Stimulated activated CD8-positive, alpha-beta memory T cell treated with anti-CD3 and anti-CD28 coated beads, Interleukin-15, amount 100 ng/mL, for 4 hours (primary cell): ENCODE data around the gene UBE2E1.
"Not testable (repeated sequence)": the region's sequence is repeated elsewhere in the genome, so short reads cannot be mapped to it uniquely, and the experiment has no call there.

Source experiments
- DNase-seq, 2 donors: peaks; one replicate each; pipeline ENCODE4 v3.0.0-alpha.2; 2020; ENCODE audit warnings: low read depth in 2 of 2

Gene UBE2E1

DNA sequence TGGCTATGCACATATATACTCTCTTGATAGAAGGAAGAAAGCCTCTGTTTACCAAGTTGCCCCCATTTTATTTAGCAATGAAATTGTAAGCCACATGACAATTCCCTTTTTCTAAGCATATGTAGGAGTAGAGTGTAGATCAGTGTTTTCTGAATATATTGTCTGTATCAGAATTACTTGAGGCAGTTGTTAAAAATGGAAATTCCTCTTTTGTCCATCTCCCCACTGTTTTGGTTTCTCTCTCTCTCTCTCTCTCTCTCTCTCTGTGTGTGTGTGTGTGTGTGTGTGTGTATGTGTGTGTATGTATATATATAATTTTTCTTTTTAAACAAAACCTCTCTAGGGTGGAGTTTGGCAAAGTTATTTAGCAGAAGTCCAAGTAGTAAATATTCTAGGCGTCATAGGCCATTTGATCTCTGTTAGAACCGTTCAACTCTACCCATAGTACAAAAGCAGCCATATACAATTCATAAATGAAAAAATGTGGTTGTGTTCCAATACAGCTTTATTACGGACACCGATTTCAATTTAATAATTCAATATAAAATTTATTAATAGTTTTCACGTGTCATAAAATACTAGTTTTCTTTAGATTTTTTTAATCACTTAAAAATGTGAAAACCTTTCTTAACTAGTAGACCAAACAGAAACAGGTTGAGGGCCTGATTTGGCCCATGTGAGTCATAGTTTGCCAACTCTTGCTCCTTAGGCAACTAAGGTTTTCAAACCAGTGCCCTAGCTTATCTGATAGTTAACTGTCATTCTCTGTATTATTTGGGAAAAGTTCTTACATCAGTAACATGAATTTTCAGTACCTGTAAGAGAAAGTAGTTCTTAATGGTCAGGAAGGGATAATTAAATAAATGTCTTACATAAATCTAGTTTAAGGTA is 39.8 kb downstream of the UBE2E1 start:
- DNase-seq: no peak

DNA sequence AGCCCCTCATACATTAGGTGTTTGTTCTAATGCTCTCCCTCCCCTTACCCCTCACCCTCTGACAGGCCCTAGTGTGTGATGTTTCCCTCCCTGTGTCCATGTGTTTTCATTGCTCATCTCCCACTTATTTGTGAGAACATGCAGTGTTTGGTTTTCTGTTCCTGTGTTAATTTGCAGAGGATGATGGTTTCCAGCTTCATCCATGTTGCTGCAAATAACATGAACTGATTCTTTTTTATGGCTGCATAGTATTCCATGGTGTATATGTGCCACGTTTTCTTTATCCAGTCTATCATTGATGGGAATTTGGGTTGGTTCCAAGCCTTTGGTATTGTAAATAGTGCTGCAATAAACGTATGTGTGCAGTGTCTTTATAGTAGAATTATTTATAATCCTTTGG is 43.7 kb downstream of the UBE2E1 start:
- DNase-seq: not testable (repeated sequence)

DNA sequence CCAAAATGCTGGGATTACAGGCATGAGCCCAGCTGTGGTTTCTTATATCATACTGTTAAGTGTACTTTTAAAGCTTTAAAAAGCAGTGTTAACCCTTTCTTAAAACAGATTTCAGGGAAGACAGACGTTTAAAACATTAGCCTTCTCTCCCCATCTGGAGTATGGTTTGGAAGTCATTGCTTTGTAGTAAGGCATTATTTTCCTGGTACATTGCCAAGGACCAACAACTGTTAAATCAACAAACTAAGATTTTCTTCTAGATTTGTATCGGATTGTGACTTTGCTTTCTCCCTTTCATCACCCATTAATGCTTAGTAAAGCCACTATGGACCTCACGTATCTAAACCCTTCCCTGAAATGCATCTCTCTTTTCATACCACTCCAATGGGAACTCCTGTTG is 50.5 kb downstream of the UBE2E1 start:
- no peak for DNase-seq

DNA sequence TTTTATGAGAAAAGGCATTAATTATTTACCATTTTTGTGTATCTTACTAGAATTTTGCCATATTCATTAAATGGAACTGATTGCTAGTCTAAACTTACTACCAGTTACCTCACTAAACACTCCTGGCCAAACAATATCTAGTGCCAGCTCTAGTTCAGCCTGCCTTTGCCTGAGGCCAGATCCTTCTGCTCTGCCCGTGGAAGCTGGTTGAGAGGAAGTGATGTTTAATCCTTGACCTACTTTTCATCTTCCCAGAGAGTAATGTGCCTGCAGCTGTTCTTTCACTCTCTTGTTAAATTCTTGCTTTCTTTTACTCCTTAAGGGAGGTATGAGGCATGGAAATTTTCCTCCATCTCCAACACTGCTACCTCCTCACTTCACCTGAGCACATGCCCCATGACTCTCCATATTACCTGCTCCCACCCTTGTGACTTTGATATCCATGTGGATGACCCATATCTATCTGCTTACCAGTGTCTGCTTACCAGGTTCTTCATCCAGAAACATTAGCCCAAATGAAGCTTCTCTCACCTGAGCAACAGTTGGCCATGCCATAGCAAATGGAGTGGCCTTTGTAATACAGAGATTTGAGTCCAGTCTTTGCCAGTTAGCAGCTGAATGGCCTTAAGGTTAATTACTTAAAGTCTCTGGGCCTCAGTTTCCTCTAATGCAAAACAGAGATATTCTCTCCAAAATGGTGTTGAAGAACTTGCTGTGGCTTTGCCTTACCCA is 53.4 kb downstream of the UBE2E1 start:
- no peak for DNase-seq

DNA sequence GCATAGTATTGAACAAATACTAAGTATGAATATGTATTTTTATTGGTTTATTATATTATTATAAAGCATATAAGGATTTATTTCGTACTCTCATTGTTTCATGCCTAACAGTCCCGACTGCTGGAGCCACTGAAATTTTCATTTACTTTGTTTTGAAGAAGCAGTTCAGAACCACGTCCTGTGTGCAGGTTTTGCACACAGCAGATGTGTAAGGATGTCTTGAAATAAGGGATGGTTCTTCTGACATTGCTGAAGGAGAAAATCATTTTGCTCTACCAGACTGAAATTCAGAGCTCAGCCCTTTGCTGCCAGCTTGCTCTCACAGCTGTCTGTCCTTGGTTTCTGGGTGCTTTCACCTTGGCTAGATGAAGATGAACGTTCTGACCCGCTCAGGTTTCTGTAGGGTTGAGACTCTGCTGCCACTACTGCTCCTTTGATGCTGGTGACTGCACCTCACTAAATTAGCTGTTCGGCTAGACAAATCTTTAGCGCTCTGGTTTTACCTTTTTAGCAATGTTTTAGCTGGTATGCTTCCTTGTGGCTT is 54.2 kb downstream of the UBE2E1 start:
- no peak for DNase-seq

DNA sequence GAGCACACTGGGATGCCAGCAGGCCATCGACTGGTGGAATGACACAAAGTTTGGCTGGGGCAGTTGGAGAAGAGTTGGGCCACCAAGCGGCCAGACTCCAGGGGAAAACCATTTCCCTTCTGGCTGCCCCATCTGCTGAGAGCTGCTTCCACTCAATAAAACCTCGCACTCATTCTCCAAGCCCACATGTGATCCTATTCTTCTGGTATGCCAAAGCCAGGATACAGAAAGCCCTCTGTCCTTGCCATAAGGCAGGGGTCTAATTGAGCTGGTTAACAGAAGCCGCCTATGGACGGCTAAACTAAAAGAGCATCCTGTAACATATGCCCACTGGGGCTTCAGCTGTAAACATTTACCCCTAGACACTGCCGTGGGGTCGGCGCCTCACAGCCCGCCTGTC is 55.9 kb downstream of the UBE2E1 start:
- no peak for DNase-seq

DNA sequence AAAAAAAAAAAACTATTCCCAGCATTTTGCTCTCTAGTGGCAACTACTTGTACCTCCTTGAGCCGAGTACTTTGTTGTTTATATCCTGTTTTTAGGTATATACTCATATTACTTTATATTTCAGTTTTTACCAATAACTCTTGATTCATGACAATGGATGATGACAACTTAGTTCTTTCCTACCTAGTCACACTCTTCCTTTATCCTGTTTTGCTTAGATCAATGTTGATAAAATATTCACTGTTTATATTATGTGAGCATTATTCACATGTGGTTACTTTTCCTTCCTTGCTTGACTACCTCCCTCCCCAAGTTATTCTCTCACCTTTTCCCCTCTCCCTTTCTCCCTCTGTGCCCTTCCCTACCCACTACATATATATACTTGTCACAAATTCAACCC is 57.3 kb downstream of the UBE2E1 start:
- DNase-seq: no peak

DNA sequence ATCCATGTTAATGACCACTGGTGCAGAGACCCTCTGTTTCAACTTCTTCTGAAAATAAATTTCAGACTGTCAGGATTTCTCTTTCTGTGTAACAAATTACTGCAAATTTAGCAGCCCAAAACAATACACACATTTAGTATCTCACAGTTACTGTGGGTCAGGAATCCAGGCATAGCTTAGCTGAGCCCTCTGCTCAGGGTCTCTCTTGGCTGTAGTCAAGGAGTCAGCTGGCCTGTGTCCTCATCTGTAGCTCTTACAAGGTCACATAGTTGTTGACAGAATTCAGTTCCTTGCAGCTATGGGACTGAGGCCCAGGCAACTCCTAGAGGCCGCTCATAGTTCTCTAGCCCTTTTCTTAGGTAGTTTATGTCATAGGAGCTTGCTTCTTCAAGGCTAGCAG is 59.2 kb downstream of the UBE2E1 start:
- DNase-seq: no peak

DNA sequence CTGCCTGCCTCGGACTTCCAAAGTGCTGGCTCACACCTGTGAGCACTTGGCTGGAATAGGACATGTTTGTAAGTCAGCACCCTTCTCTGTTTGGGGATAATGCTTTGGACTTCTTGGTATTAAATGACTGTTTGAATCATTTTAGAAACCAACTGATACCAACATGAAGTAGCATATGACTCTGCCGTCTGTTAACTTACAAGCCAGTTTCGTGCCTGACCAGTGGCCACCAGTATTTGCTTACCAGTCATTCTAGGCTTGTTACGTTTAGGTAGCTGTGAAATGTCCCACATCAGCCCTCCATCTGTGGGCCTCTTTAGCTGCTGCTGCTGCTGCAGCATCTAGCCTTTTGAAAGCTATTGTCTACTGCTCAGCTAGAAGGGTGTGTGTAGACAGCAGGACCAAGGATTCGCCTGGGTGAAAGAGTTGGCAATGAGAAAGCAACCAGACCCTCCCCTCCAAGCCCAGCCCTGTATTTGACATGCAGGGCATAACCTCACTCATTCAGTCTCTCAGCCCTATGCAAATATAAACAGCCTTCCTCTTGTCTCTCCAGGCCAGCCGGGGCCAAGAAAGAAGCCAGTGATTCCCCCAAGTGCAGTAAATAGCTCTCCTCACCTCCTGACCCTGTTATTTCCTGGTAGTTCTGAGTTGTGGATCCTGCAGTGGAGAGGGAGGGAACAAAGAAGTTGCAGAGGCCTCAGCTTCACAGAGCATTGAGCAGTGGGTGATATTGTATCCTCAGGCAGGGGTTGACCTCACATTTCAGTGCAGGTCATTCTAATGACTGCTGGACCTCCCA is 60.0 kb downstream of the UBE2E1 start:
- no peak for DNase-seq

DNA sequence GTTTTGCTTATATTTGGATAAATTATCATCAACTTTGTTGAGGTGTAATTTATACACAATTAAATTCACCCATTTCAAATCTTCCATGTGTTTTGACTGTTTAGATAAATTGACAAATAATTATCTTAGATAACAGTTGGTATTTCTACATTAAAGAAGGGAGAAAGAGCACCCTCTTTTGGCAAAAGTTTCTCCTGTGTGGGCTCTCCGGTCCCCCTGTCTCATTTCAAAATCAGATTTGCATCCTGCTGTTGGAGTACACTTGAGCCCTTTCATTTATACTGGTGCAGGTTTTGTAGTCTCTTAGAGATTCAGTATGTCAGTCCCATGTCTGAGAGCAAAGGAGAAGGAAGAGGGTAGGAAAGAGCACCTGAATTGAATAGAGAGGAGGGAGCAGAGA is 61.6 kb downstream of the UBE2E1 start:
- DNase-seq: no peak

DNA sequence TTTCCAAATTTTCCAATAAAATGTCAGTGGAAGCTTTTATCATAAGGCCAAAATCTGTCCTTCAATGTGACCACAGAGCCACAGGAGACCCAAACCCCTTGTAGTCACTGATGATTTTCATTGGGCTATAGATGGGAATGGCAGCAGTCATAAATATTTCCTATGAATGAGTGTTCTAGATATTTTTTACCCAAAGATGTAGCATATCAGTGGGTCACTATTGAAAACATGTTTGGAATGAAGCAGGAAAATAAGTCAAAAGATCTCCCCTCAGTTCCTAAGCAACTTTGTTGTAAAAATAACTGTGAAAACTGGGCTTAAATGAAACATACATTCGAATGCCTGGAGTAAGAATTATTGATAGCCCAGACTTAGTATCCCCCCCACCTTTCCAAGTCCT is 62.1 kb downstream of the UBE2E1 start:
- no peak for DNase-seq

DNA sequence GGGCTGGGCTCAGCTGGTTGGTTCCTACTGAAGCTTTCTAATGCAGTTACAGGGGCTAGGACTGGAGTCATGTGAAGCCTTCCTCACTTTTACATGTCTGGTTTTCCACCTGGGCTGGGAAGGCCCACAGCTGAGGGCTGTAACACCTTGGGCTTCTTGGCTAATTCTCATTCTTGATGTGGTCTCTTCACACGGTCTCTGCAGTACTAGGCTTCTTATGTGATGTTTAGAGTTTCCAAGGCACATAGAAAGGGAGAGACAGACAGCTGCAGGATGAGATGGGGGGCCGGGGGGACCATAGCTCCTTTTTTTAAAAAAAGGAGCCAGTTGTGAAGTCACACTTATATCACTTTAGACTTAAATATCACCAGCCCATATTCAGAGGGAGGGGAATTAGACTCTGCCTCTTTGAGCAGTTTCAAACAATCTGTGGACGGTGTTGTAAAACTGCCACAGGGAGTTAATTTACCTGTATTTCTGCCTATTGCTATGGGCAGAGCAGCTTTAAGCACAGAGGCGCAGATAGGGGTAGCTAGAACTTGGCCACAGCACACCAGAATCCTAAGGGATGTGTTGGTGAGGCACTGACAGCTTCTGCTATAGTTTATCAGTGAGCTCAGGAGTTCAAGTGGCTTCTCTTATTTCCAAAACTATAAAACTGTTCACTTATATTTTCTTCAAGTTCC is 64.4 kb downstream of the UBE2E1 start:
- DNase-seq: no peak

DNA sequence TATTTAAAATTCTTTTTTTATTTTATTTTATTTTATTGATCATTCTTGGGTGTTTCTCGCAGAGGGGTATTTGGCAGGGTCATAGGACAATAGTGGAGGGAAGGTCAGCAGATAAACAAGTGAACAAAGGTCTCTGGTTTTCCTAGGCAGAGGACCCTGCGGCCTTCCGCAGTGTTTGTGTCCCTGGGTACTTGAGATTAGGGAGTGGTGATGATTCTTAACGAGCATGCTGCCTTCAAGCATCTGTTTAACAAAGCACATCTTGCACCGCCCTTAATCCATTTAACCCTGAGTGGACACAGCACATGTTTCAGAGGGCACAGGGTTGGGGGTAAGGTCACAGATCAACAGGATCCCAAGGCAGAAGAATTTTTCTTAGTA is 64.9 kb downstream of the UBE2E1 start:
- not testable (repeated sequence) for DNase-seq

DNA sequence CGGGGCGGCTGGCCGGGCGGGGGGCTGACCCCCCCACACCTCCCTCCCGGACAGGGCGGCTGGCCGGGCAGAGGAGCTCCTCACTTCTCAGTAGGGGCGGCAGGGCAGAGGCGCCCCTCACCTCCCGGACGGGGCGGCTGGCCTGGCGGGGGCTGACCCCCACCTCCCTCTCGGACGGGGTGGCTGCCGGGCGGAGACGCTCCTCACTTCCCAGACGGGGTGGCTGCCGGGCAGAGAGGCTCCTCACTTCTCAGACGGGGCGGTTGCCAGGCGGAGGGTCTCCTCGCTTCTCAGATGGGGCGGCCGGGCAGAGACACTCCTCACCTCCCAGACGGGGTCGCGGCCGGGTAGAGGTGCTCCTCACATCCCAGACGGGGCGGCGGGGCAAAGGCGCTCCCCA is 65.6 kb downstream of the UBE2E1 start:
- not testable (repeated sequence) for DNase-seq

DNA sequence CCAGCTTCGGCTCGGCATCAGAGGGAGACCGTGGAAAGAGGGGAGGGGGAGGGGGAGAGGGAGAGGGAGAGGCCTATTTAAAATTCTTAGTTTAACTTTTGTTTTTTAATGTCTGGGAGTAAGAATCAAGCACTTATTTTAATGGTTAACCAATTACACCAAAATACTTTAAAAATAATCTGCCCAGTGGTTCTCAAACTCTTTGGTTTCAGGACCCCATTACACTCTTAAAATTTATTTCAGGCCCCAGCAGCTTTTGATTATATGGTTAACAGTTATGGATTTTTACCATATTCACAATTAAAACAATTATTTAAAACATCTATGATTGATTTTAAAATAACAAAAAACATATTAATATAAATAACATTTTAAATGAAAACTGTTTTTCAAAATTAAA is 66.6 kb downstream of the UBE2E1 start:
- no peak for DNase-seq

DNA sequence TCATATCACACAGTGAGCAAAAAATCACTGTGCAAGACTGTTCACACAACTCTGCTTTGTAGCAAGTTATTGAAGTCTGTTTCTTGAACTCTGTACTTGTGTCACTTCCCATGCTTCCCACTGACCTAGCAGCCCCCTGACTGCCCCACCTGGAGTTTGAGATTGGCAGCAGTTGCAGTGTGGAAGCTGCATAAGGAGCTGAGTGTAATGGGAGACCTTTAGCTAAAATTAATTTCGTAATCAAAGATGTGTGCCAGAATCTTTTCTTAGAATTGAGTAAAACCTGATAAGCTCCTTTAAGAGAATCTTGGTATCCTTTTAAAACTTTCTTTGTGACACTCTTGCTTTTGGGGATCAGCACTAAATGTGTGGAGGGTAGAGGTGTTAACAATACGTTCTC is 68.2 kb downstream of the UBE2E1 start:
- DNase-seq: no peak

DNA sequence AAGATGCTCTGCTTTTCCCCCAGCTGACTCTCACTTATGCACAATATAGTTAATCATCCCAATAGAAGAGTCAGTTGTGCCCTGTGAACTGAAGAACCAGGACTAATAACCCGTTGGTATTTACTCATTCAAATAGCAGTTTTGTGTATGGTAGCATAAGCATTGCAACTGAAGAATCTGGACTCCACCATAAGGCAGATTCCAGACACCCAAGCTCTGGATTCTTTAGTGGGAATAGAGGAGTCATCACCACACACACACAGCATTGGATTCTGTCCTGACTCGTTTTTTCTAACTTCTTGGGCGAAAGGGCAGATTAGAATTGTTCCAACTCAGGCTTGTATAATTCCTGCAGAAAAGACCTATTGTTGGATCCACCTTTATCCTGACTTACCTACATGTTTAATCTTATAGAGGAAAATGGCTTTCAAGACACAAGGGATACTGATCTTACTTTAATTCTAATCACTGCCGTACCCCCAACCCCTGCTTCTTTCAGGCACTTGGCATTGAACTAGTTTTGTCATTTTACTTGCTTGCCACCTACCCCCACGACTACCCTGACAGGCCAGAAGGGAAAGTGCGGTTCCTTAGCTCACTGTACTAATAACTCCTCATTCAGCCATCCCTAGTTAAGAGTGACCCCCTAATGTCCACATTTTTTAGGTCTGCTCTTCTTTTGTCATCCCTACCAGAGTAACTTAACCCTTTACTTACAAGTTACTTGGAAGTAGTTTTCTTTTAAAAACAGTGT is 68.8 kb downstream of the UBE2E1 start:
- no peak for DNase-seq

DNA sequence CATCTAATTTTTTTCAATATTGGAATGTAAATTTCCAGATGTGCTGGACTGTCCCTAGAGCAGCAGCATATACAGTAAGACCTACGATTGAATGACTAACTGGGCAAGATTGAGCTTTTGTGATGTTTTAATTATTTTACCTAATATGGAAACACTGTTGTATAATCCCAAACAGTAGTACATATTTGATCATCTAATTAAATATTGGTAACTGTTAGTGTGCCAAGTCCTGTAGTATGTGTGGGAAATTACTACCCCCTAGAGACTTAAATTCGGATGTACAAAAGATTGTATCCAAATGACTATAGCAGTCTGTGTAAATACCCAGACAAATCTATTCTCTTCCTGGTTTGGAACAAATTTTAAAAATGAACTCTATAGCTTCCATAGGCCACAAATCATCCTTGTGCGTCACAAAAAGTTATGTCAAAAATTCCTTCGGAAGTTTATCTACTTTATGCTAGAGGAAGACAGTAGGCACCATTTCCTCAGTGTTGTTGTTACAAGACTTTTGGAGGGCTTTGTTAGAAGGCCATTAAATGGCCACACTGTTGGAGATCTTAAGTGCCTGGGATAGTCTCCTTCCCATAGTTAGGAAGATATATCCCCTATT is 69.5 kb downstream of the UBE2E1 start:
- DNase-seq: no peak

DNA sequence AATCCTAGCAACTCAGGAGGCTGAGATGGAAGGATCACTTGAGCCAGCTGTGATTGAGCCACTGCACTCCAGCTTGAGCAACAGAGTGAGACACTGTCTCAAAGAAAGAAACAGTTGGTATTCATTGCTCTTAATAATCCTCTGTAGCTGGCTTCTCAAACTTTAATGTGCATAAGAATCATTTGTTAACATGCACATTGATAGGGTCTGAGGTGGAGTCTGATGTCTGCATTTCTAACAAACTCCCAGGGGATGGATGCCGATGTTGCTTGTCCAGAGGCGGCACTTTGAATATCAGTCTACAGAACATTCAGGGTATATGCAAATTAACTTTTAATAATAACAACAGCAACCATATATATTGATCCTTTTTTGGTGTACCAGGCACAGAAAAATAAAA is 71.2 kb downstream of the UBE2E1 start:
- no peak for DNase-seq

DNA sequence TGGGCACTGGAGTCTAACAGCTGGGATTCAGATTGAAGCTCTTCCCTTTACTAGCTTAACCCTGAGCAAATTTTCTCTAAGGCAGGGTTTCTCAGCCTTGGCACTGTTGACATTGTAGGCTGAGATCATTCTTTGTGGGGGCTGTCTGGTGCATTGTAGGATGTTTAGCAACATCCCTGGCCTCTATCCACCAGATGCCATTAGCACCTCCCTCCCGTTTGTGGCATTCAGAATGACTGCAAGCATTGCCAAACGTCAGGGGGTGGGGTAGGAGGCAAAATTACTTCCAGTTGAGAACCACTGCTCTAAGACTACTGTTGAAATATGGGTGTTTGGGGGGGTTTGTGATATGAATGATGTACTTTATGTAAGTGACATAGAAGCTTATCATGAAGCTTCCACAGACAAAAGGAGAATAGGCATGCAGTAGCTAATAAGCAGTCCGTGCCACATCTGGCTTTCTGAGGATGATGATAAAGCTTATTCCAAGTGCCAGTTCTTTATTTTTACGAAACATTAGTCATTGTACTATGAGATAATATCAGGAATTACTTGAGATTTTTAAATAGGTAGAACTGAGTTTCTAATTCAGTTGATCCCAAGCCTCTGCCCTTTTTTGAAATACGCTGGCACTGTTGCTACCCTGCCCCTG is 71.7 kb downstream of the UBE2E1 start:
- DNase-seq: no peak
